HL-60 (cell line): ENCODE measurements around the gene VTN.

Source experiments
- DNase-seq, 2 experiments: peaks; one replicate each; pipeline ENCODE4 v3.0.0-alpha.2; 2010 to 2020; ENCODE audit warnings: low read depth in 1 of 2, low spot score in 1 of 2
- H3K27ac ChIP-seq: fragments of 250-450 bp; sonication (Bioruptor Pico); replicated peaks from 2 replicates; pipeline ENCODE4 v1.5.1; 2020; ENCODE audit warnings: mild to moderate bottlenecking, moderate library complexity
- H3K27me3 ChIP-seq: fragments of 250-450 bp; sonication (Bioruptor Pico); 2 replicates; pipeline ENCODE4 v1.5.1; 2021; ENCODE audit warnings: mild to moderate bottlenecking, moderate library complexity; ENCODE audit not compliant: insufficient read depth, poor library complexity, severe bottlenecking
- H3K4me3 ChIP-seq: replicated peaks from 2 replicates; pipeline ENCODE4 v1.5.1; 2011; ENCODE audit warnings: mild to moderate bottlenecking, control low read depth, low read length; ENCODE audit not compliant: insufficient read depth
- GABPA ChIP-seq: IDR thresholded peaks from 2 replicates; pipeline ENCODE4 v1.6.1; 2012; ENCODE audit warnings: low read depth
- POLR2AphosphoS5 ChIP-seq: IDR thresholded peaks from 2 replicates; pipeline ENCODE4 v1.6.1; 2012; ENCODE audit warnings: low read depth
- SPI1 ChIP-seq: IDR thresholded peaks from 2 replicates; pipeline ENCODE4 v1.6.1; 2012; ENCODE audit warnings: low read depth, mild to moderate bottlenecking, borderline replicate concordance
- TF ChIP-seq, protein P1 (sequence below): IDR thresholded peaks from 2 replicates; pipeline ENCODE4 v1.6.1; 2012; ENCODE audit warnings: low read depth; ENCODE audit not compliant: insufficient replicate concordance
- TF ChIP-seq, protein P2 (sequence below): IDR thresholded peaks from one replicate; pipeline ENCODE4 v1.5.1; 2011; ENCODE audit warnings: low read length, control low read depth, inconsistent platforms; ENCODE audit not compliant: insufficient read depth

VTN gene

DNA sequence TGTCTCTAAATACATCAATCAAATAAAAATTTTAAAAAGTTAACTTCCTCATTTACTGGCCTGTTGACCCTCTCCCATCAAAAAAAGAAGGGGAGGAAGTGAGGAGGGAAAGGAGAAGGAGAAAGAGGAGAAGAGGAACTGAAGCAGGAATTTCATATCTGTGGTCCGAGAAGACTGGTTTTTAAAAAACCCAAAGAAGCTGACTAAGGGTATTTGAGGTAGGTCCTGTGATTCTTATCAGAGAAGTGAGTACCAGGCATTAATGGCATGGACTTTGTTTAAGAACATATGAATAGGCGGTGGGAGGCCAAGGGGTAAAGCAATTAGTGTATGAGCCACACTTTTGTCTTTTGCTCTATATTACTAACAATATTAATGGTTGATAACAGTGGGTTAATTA lies 33.9 kb upstream of the VTN start:
- no peak for DNase-seq
- H3K27me3 ChIP-seq = peaks cover 24% of the 10 kb centered on the region
- no peak overlapping the region for H3K4me3 ChIP-seq
- no peak overlapping the region for H3K27ac ChIP-seq
- TF ChIP-seq SPI1 = 0 out of 2 replicates have a peak, but pooled peaks have one; percentile 20
- TF ChIP-seq POLR2AphosphoS5 = no peak
- TF ChIP-seq GABPA = no peak

DNA sequence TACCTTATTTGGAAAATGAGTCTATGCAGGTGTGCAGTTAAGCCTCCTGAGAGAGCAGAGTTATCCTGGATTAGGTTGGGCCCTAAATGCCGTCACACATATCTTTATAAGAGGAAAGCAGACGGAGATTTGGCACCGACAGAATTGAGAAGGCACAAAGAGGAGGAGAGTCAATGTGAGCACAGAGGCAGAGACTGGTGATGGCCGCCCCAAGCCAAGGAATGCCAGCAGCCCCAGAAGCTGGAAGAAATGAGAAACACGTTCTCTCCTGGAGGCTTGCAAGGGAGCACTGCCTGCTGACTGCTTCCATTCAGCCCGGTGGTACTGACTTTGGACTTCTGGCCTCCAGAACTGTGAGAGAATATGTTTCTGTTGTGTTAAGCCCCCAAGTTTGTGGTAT lies 32.7 kb upstream of the VTN start:
- TF ChIP-seq SPI1 = no peak
- TF ChIP-seq, protein P1, sequence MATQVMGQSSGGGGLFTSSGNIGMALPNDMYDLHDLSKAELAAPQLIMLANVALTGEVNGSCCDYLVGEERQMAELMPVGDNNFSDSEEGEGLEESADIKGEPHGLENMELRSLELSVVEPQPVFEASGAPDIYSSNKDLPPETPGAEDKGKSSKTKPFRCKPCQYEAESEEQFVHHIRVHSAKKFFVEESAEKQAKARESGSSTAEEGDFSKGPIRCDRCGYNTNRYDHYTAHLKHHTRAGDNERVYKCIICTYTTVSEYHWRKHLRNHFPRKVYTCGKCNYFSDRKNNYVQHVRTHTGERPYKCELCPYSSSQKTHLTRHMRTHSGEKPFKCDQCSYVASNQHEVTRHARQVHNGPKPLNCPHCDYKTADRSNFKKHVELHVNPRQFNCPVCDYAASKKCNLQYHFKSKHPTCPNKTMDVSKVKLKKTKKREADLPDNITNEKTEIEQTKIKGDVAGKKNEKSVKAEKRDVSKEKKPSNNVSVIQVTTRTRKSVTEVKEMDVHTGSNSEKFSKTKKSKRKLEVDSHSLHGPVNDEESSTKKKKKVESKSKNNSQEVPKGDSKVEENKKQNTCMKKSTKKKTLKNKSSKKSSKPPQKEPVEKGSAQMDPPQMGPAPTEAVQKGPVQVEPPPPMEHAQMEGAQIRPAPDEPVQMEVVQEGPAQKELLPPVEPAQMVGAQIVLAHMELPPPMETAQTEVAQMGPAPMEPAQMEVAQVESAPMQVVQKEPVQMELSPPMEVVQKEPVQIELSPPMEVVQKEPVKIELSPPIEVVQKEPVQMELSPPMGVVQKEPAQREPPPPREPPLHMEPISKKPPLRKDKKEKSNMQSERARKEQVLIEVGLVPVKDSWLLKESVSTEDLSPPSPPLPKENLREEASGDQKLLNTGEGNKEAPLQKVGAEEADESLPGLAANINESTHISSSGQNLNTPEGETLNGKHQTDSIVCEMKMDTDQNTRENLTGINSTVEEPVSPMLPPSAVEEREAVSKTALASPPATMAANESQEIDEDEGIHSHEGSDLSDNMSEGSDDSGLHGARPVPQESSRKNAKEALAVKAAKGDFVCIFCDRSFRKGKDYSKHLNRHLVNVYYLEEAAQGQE = no peak
- TF ChIP-seq, protein P2, sequence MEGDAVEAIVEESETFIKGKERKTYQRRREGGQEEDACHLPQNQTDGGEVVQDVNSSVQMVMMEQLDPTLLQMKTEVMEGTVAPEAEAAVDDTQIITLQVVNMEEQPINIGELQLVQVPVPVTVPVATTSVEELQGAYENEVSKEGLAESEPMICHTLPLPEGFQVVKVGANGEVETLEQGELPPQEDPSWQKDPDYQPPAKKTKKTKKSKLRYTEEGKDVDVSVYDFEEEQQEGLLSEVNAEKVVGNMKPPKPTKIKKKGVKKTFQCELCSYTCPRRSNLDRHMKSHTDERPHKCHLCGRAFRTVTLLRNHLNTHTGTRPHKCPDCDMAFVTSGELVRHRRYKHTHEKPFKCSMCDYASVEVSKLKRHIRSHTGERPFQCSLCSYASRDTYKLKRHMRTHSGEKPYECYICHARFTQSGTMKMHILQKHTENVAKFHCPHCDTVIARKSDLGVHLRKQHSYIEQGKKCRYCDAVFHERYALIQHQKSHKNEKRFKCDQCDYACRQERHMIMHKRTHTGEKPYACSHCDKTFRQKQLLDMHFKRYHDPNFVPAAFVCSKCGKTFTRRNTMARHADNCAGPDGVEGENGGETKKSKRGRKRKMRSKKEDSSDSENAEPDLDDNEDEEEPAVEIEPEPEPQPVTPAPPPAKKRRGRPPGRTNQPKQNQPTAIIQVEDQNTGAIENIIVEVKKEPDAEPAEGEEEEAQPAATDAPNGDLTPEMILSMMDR = no peak
- no peak for TF ChIP-seq GABPA
- no peak overlapping the region for H3K4me3 ChIP-seq
- no peak for DNase-seq
- H3K27ac ChIP-seq = no peak overlapping the region
- peaks cover 19% of the 10 kb centered on the region for H3K27me3 ChIP-seq

DNA sequence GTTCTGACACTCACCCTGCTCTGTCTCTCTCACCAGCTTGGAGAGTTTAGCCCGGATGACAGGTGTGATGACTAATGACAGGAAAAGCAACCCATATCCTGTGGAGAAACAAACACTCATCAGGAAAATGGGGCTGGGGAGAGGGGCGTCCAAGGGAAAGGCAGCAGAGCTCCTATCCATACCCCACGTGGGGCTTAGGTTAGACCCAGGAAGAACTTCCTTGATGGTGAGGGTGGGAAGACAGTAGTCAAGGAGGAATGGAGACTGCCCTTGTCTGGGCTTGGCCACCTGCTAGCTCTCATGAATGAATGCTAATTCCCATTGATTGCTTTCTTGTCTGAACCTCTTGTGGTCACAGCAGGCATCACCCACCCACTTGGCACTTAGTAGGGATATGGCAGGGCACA lies 32.1 kb upstream of the VTN start:
- TF ChIP-seq SPI1 (no peak), POLR2AphosphoS5 (no peak)
- TF ChIP-seq, protein P2 = no peak
- TF ChIP-seq, protein P1 = no peak
- H3K27me3 ChIP-seq = peaks cover 17% of the 10 kb centered on the region
- no peak for DNase-seq
- no peak overlapping the region for H3K4me3 ChIP-seq
- no peak overlapping the region for H3K27ac ChIP-seq

DNA sequence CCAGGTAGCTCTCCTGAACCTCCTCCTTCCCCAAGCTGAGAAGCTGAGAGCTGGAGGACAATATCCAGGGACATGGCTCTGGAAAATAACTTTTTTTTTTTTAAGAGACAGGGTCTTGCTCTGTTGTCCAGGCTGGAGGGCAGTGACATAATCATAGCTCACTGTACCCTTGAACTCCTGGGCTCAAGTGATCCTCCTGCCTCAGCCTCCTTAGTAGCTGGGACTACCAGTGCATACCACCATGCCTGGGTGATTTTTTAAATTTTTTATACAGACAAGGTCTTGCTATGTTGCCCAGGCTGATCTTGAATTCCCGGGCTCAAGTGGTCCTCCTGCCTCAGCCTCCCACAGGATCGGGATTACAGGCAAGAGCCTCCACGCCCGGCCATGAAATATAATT lies 29.7 kb upstream of the VTN start:
- TF ChIP-seq, protein P2 = no peak
- TF ChIP-seq POLR2AphosphoS5 = no peak
- TF ChIP-seq, protein P1 = no peak
- Histone ChIP-seq H3K27ac (no peak overlapping the region), H3K27me3 (no peaks in the 10 kb centered on the region), H3K4me3 (no peak overlapping the region)
- no peak for DNase-seq
